Mucosa of descending colon (tissue), 3 donors: ENCODE measurements around the gene SAMD4A. TPM values are rescaled to one million over a fixed set of nuclear protein-coding genes. Genes with fewer than 3 reads are reported as not detected.
"Not testable (repeated sequence)": the region's sequence is repeated elsewhere in the genome, so short reads cannot be mapped to it uniquely, and the experiment has no call there.

Experiments
- ATAC-seq: fragments of 200-7000 bp; cut with Tn5 transposase; one replicate; pipeline ENCODE4 v1.9.1; 2020; ENCODE audit warnings: mild to moderate bottlenecking, moderate library complexity
- DNase-seq, 3 donors: peaks; one replicate each; pipeline ENCODE4 v3.0.0-alpha.2; 2020
- H3K36me3 ChIP-seq: fragments of 200-600 bp; one replicate; pipeline ENCODE4 v1.8.0; 2021; ENCODE audit warnings: low read depth, mild to moderate bottlenecking
- H3K4me1 ChIP-seq: fragments of 200-600 bp; one replicate; pipeline ENCODE4 v1.8.0; 2021; ENCODE audit warnings: low read depth, mild to moderate bottlenecking
- H3K4me3 ChIP-seq: fragments of 200-600 bp; one replicate; pipeline ENCODE4 v1.8.0; 2021; ENCODE audit warnings: mild to moderate bottlenecking
- H3K9me3 ChIP-seq: fragments of 200-600 bp; one replicate; pipeline ENCODE4 v1.8.0; 2021; ENCODE audit warnings: mild to moderate bottlenecking
- intact Hi-C, 2 donors: fragments of 100-400 bp; cut with DNase I in 1 of 2; cut with micrococcal nuclease in 1 of 2; formaldehyde crosslinking; loops; one replicate each; pipeline versions ENCODE4 v1.11.0 to v1.11.1; 2022; cut with DNase I, micrococcal nuclease
- total RNA-seq, 3 donors: library from RNA; stranded (reverse); fragmentation: NEBNext Ultra II Directional in 2 of 3; extraction: Animal tissue kit (Norgen Biotek cat#: 25700) in 2 of 3; gene quantifications; one replicate each; pipeline versions ENCODE4 v1.2.1 to v1.2.4, GENCODE V29; 2021 to 2023
- TF ChIP-seq, protein P1 (sequence below): fragments of 200-600 bp; IDR thresholded peaks from one replicate; pipeline ENCODE4 v1.8.0; 2022; ENCODE audit warnings: antibody characterized with exemption, mild to moderate bottlenecking
- donor health status: DM: no; HTN: no; CAD: no; lungs with moderate emphysema.
- donor health status: DM: no; HTN: no; CAD: no.
- donor health status: DM: no; HTN: yes; CAD: no.

SAMD4A gene
- total RNA-seq, 3 donors from 2014 or later, result 14.7 to 82.1 (median 16.5) TPM

DNA sequence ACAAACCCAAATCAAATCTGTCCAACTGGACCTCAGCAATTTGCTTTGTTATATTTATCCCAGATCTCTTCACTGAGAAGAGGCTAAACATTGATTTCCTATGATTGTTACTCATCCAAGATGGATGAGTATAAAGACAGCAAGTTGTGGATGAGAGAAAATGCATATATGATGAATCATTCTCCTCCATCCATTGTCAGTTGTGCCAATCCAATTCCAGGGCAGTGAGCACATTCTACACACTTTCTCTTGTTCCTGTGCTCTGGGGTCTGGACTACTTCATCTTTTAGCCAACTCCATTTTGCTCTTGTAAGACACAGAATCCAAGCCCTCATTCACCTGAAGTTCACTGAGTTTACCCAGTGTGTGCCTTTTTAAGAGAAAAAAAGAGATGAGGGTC is 230.0 kb downstream of the SAMD4A start:
- H3K4me1 ChIP-seq, result no peaks in the 10 kb centered on the region
- TF ChIP-seq, protein P1, sequence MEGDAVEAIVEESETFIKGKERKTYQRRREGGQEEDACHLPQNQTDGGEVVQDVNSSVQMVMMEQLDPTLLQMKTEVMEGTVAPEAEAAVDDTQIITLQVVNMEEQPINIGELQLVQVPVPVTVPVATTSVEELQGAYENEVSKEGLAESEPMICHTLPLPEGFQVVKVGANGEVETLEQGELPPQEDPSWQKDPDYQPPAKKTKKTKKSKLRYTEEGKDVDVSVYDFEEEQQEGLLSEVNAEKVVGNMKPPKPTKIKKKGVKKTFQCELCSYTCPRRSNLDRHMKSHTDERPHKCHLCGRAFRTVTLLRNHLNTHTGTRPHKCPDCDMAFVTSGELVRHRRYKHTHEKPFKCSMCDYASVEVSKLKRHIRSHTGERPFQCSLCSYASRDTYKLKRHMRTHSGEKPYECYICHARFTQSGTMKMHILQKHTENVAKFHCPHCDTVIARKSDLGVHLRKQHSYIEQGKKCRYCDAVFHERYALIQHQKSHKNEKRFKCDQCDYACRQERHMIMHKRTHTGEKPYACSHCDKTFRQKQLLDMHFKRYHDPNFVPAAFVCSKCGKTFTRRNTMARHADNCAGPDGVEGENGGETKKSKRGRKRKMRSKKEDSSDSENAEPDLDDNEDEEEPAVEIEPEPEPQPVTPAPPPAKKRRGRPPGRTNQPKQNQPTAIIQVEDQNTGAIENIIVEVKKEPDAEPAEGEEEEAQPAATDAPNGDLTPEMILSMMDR, result no peak
- H3K9me3 ChIP-seq, result peaks cover 3% of the 10 kb centered on the region
- DNase-seq, result no peak
- no peaks in the 10 kb centered on the region for H3K36me3 ChIP-seq
- H3K4me3 ChIP-seq, result no peak overlapping the region
- intact Hi-C loops, result no loop called here
- ATAC-seq, result no peak

DNA sequence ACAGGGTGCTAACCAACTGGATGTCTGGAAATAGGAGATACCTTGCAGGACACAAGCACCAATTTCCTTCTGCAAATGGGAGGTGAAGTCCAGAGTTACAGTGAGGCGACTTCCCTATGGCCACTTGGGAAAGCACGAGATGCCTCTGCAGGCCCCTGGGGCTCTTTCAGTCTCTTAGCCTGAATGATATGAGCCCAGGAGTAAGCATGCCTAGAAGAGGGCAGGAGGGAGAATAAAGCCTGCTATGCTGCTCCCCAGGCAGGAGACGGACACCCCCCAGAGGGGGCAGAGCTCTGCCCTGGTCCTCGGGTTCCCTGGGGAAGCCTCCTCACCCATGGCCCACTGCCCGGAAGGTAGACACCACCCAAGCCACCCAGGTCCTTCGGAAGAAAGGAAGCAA is 230.6 kb downstream of the SAMD4A start:
- ATAC-seq (no peak), DNase-seq (no peak)
- intact Hi-C loops, result no loop called here

GRCh38 chr14:54797986-54798385 is 231.1 kb downstream of the SAMD4A start:
- Histone ChIP-seq H3K36me3 (no peaks in the 10 kb centered on the region), H3K4me3 (no peak overlapping the region), H3K4me1 (no peaks in the 10 kb centered on the region), H3K9me3 (peaks cover 3% of the 10 kb centered on the region)
- ATAC-seq (no peak), DNase-seq (no peak)
- intact Hi-C loops, result no loop called here
- TF ChIP-seq, protein P1, result no peak

More for the DNA sequence above, 230.6 kb downstream of the SAMD4A start:
- Histone ChIP-seq H3K36me3 (no peaks in the 10 kb centered on the region), H3K4me3 (no peak overlapping the region), H3K4me1 (no peaks in the 10 kb centered on the region), H3K9me3 (peaks cover 3% of the 10 kb centered on the region)
- TF ChIP-seq, protein P1, result no peak

GRCh38 chr14:54798465-54799124 is 231.7 kb downstream of the SAMD4A start:
- intact Hi-C loops, result no loop called here
- no peak for ATAC-seq
- no peak for DNase-seq
- H3K9me3 ChIP-seq, result peaks cover 3% of the 10 kb centered on the region
- no peak overlapping the region for H3K4me3 ChIP-seq
- H3K36me3 ChIP-seq, result no peaks in the 10 kb centered on the region
- H3K4me1 ChIP-seq, result no peaks in the 10 kb centered on the region
- TF ChIP-seq, protein P1, result no peak

DNA sequence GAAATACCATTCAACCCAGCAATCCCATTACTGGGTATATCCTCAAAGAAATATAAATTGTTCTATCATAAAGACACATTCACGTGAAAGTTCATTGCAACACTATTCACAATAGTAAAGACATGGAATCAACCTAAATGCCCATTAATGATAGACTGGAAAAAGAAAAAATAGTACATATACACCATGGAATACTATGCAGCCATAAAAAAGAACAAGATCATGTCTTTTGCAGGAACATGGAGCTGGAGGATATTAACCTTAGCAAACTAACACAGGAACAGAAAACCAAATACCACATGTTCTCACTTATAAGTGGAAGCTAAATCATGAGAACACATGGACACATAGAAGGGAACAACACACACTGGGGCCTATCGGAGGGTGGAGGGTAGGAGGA is 234.6 kb downstream of the SAMD4A start:
- H3K9me3 ChIP-seq, ATAC-seq, DNase-seq, intact Hi-C loops, H3K4me1 ChIP-seq, H3K4me3 ChIP-seq, H3K36me3 ChIP-seq: not testable (repeated sequence)

DNA sequence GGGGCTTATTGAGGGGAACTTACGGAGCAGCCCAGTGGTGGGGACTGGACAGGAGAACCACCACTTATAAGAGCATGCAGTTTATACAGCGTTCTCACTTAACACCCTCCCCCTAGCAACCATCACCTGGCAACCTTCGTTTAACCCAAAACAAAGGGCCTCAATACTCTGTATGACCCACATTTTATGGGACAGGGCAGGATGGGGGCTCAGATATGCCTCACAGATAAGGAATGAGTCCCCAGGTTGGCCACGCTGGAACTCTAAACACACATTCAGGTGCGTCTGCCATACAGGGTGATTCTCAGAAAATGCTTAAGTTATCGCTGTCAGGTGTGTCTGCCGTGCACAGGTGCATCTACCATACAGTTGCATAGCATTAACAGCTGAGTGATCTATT is 236.5 kb downstream of the SAMD4A start:
- H3K9me3 ChIP-seq, result no peaks in the 10 kb centered on the region
- H3K4me1 ChIP-seq, result no peaks in the 10 kb centered on the region
- intact Hi-C loops, result no loop called here
- H3K4me3 ChIP-seq, result no peak overlapping the region
- no peaks in the 10 kb centered on the region for H3K36me3 ChIP-seq
- ATAC-seq (peak; percentile 42), DNase-seq (no peak)
- TF ChIP-seq, protein P1, result no peak
